ENCODE data around the gene HACL1.
A peak's percentile ranks its signal among the peaks of the same experiment; 100 is the strongest.

The HACL1 gene

DNA sequence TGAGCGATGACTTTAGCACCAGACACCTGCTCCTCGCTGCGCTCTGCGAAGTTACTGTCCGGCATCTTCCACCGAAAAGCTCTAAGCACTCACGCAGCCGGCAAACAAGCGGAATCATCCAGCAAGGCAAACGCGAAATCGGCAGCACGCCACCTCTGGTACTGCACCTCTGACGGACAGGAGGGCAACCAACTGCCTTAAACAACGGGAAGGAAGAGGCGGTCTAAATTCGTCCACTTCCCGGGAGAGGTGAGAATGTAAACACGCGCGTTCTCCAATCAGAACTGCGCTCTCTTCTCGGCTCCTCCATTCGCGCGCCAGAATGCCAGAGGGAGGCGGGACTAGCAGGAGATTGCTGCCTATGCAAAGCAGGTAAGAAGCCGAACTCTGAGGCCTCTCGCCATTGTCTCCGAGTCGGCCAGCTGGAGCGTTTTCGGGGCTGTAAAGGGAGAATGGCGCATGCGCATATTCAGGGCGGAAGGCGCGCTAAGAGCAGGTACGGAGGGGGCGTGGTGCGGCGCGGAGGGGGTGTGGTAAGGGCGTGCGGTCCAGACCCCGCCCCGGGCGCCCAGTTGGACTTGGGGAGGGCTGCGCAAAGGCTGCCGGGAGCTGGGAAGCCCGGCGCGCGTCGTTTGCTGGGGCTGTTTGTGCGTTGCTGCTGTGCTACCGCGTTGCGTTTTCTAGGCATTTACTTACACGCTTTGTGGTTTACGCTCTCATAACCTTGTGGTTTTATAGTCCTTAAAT, at the start of gene HACL1, which contains the start of gene BTD:
HACL1 (minus strand) TSS at position 171 of the 747 bp plus-strand sequence; CDS start at position 65, 106 bp downstream.
BTD (plus strand) TSS at position 347 of the 747 bp plus-strand sequence. CDS start 33,695 bp downstream, outside the sequence.
- Mint-ChIP-seq H3K4me1 (peaks cover 49% of the 10 kb centered on the region), H3K36me3 (peaks cover 59% of the 10 kb centered on the region), H3K27ac (peak within 1 kb of the TSS; percentile 98), H3K9me3 (no peaks in the 10 kb centered on the region), H3K4me3 (peak within 1 kb of the TSS; percentile 99)
- ATAC-seq = peak; percentile 92
- peak; percentile 94 to 99 for DNase-seq (ENCODE audit: low spot score in 2 of 2)

DNA sequence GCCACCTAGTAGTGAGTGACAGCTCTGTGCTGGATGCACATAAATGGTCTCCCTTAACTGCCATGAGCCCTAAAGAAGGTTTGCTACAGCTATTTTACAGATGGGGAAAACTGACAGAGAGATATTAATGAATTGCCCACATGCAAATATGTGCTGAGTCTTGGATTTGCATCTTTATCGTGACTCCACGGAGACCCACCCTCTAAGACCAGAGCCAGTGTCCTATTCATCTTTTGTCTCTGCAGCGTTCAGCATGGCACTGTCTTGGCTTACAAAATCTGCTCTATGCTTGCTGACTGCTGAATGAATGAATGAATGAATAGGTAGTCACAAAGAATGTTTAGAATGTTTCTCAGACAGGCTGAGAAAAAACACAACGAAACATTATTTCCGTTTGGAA, 48.5 kb upstream of the HACL1 start:
- no peak overlapping the region for H3K27ac Mint-ChIP-seq
- H3K9me3 Mint-ChIP-seq = no peaks in the 10 kb centered on the region
- peaks cover 11% of the 10 kb centered on the region for H3K36me3 Mint-ChIP-seq
- ATAC-seq (no peak), DNase-seq (ENCODE audit: low spot score in 2 of 2) (no peak)
- peaks cover 61% of the 10 kb centered on the region for H3K4me1 Mint-ChIP-seq
- H3K4me3 Mint-ChIP-seq = no peak overlapping the region

DNA sequence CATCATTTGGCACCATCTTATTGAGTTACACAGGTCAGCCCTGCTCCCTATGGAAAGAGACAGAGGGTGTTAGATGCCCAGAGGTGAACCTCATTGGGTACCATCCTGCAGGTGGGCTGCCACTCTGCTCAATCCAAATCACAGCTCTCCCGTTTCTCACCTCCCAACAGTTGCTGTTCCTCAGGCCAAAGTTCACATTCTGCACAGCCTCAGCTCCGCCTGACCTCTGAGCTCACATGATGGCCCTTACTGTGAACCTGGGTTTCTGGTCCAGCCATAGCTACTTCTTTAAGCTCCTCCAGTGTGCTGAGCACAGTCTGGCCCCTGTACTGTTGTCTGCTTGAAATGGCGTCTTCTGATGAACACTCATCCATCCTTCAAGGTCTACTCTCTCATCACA, 48.0 kb upstream of the HACL1 start:
- no peak overlapping the region for H3K4me3 Mint-ChIP-seq
- H3K9me3 Mint-ChIP-seq = no peaks in the 10 kb centered on the region
- H3K27ac Mint-ChIP-seq = no peak overlapping the region
- ATAC-seq (no peak), DNase-seq (ENCODE audit: low spot score in 2 of 2) (no peak)
- peaks cover 61% of the 10 kb centered on the region for H3K4me1 Mint-ChIP-seq
- peaks cover 11% of the 10 kb centered on the region for H3K36me3 Mint-ChIP-seq

DNA sequence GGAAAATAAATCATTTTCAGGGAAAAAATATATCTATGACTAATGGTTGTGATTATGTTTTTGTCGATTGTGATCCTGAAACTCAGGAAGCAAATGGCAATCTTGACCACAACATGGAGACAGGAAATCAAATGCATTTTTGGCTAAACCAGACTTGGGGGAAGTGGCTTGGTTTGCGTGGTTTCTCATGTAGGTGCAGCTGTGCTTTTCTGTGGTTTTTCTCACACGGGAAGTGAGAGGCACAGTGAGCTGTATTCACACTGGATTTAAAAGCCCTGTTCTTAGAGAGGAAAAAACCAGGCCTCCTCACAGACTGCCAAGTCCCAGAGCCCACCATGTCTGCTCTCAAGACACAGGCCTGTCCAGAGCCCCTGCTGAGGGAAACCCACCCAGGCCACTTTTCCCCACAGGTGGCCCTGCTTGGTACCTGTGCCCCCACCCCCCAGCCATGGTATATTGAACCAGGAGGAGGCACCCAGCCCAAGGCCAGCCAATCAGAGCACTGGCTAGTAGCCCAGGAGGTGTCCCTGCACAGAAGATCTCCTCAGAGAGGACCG, 46.3 kb upstream of the HACL1 start:
- peak overlapping the region; percentile 63 for H3K4me3 Mint-ChIP-seq
- peaks cover 61% of the 10 kb centered on the region for H3K4me1 Mint-ChIP-seq
- DNase-seq (ENCODE audit: low spot score in 2 of 2) (peak in 1 of 2 donors; percentile 80), ATAC-seq (peak; percentile 88)
- peak overlapping the region; percentile 85 for H3K27ac Mint-ChIP-seq
- no peaks in the 10 kb centered on the region for H3K9me3 Mint-ChIP-seq
- H3K36me3 Mint-ChIP-seq = peaks cover 19% of the 10 kb centered on the region

DNA sequence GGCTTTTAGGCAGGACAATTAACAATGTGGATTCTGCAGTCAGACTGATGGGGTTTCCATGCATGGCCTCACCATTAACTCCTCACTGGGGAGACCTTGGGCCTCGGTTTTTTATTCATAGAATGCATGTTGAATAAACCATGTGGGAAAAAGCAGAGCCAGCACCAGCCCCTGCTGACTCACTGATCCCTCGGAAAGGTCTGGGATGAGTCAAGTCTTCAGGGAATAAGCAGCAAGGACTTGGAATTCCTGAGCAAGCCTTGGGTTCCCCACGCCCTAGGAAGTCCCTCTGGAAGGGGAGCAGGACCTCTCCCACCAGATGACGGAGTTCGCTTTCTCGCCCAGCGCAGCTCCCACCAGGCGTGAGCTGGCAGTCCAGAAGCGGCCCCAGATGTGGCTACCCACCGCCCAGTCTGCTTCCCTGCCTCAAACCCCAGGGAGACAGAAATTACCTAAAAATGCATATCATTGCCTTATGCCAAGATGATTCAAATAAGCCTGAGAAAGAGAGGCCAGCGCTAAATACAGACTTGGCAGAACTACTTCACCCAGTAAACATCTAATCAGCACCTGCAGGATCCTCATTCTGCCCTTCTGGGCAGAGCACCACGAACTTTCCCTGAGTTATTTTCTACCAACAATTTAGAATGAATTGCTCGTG, 45.6 kb upstream of the HACL1 start:
- H3K27ac Mint-ChIP-seq = peak overlapping the region; percentile 85
- no peaks in the 10 kb centered on the region for H3K9me3 Mint-ChIP-seq
- ATAC-seq (peak; percentile 68), DNase-seq (ENCODE audit: low spot score in 2 of 2) (no peak)
- peak overlapping the region; percentile 63 for H3K4me3 Mint-ChIP-seq
- H3K4me1 Mint-ChIP-seq = peaks cover 61% of the 10 kb centered on the region
- peaks cover 19% of the 10 kb centered on the region for H3K36me3 Mint-ChIP-seq

DNA sequence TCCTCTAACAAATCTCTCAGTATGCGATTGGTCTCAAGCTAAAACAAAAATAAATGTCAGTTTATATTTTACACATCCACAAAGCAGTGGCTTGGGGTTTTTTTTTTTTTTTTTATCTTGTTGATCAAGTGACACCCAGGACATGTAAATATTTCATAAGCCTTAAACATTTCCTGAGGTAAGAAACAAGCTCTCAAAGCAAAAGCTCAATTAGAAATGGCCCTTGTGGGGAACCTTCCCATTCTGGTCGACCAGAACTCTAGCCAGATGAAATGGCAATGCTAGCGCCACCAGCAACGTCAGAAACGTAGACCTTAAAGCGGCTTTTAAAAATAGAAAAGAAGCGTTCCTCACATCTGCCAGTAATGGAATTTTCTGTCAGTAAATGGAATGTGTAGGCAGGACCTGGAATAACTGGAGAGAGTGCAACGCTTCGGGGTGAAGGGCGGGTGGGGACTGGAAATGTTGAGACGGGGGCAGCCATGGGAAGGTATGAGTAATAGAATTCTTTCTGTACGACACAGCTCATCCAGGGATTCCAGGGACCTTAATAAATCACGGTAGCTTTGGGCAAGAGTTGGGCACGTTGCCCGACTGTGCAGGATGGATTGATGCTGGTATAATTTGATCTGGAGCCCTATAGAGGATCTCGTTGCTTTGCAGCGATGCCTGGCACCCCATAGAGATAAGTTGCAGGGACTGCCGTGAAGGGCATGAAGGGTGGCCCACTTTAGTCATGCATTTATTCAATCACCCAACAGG, 44.6 kb upstream of the HACL1 start:
- no peak overlapping the region for H3K4me3 Mint-ChIP-seq
- H3K27ac Mint-ChIP-seq = no peak overlapping the region
- H3K36me3 Mint-ChIP-seq = peaks cover 19% of the 10 kb centered on the region
- H3K4me1 Mint-ChIP-seq = peaks cover 54% of the 10 kb centered on the region
- no peaks in the 10 kb centered on the region for H3K9me3 Mint-ChIP-seq
- DNase-seq (ENCODE audit: low spot score in 2 of 2) (no peak), ATAC-seq (no peak)

DNA sequence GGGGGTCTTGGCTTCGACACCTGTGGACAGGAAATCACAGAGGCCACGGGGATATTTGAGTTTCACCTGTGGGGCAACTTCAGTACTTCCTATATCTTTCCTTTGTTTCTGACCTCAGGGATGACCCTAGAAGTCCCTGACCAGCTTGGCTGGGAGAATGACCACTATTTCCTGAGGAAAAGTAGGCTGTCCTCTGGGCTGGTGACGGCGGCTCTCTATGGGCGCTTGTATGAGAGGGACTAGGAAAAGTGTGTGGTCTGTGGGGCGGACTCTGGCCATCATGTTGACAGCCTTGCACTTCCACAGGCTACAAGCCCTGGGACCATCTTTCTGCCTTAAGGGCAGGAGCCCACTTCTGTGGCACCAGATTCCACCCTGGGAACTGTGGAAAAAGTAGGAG, 43.9 kb upstream of the HACL1 start:
- no peak for DNase-seq (ENCODE audit: low spot score in 2 of 2)
- peaks cover 49% of the 10 kb centered on the region for H3K4me1 Mint-ChIP-seq
- peaks cover 19% of the 10 kb centered on the region for H3K36me3 Mint-ChIP-seq
- ATAC-seq = no peak
- no peak overlapping the region for H3K27ac Mint-ChIP-seq
- H3K9me3 Mint-ChIP-seq = no peaks in the 10 kb centered on the region
- H3K4me3 Mint-ChIP-seq = no peak overlapping the region

DNA sequence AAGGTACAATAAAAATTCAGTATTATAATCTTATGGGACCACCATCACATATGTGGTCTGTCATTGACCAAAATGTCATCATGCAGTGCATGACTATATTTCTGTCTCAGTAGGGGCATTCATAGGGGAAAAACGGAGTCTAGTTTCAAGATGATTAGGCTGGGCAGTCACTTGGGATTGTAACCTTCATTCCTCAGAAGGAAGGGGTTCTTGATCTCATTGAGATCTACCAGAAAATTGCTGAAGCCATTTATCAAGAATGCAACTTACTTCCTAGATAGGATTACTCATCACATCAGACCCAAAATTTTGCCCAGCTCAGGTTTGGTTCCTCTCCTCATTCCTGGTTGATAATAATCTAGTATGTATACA, 37.5 kb upstream of the HACL1 start:
- DNase-seq (ENCODE audit: low spot score in 2 of 2) (no peak), ATAC-seq (peak; percentile 50)
- Mint-ChIP-seq H3K36me3 (peaks cover 16% of the 10 kb centered on the region), H3K4me3 (peak overlapping the region; percentile 80), H3K4me1 (peaks cover 50% of the 10 kb centered on the region), H3K27ac (no peak overlapping the region), H3K9me3 (no peaks in the 10 kb centered on the region)

DNA sequence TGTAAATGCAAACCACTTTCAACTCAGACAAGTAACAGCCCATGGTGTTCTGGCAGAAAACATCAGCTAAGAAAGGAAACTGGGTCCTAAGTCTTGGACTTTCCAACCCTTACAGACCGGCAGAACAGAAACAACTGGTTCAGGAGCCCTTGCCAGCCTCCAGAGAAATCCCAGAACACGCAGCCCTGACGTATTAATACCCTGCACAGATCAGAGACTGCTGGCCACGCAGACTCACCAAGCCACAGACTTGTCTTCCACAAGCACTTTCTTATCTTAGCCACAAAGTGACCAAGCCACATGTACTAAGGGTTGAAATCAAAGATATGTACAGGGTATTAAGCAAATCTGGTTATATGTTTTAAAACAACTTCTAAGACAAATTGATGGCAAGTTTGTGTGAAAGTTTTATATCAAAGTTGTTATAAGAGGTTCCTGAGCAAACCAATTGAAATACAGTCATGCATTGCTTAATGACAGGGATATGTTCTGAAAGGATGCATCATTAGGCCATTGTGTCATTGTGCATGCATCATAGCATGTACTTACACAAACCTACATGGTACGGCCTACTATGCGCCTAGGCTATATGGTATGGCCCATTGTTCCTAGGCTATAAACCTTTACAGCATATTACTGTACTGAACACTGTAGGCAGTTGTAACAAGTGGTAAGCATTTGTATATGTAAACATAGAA, 37.0 kb upstream of the HACL1 start:
- peak overlapping the region; percentile 99 for H3K27ac Mint-ChIP-seq
- no peaks in the 10 kb centered on the region for H3K9me3 Mint-ChIP-seq
- ATAC-seq = peak; percentile 48
- peaks cover 55% of the 10 kb centered on the region for H3K4me1 Mint-ChIP-seq
- H3K36me3 Mint-ChIP-seq = peaks cover 11% of the 10 kb centered on the region
- DNase-seq (ENCODE audit: low spot score in 2 of 2) = no peak
- H3K4me3 Mint-ChIP-seq = peak overlapping the region; percentile 80

DNA sequence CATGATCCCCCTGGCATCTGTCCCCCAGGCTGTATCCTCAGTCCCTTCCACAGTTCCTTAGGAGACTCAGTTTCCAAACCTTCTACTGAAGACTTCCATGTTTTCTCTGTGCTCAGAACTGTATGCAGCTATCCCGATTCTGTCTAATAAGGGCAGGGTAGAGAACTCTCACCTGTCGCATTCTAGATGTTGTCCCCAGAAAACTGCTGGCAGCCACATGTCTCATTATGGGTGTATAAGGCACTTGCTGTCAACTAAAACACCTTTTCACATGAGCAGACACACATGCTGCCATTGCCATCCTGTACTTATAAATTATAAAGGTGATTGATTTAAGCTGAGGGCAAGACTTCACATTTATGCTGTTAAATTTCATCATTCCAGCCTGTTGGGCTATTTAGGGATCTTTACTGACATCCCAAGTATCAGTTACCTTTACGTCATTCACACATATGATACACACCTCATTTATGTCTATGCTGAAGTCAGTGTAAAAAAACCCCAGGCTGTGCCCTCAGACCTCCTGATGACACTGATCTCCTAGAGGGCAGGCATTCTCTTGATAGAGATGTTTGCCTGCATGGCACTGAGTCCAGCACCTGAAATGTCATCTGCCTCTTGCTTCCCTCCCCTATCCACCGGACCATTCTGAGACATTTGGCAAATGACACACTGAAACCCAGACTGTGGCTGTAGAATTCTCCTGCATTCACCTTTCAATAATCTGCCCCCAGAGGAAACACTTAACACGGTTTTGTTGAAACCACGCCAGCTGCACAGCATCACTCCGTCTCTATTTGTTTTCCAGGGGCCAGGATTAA, 36.0 kb upstream of the HACL1 start:
- Mint-ChIP-seq H3K4me3 (peak overlapping the region; percentile 80), H3K9me3 (no peaks in the 10 kb centered on the region), H3K36me3 (peaks cover 8% of the 10 kb centered on the region), H3K27ac (peak overlapping the region; percentile 99), H3K4me1 (peaks cover 57% of the 10 kb centered on the region)
- DNase-seq (ENCODE audit: low spot score in 2 of 2) (no peak), ATAC-seq (peak; percentile 57)

DNA sequence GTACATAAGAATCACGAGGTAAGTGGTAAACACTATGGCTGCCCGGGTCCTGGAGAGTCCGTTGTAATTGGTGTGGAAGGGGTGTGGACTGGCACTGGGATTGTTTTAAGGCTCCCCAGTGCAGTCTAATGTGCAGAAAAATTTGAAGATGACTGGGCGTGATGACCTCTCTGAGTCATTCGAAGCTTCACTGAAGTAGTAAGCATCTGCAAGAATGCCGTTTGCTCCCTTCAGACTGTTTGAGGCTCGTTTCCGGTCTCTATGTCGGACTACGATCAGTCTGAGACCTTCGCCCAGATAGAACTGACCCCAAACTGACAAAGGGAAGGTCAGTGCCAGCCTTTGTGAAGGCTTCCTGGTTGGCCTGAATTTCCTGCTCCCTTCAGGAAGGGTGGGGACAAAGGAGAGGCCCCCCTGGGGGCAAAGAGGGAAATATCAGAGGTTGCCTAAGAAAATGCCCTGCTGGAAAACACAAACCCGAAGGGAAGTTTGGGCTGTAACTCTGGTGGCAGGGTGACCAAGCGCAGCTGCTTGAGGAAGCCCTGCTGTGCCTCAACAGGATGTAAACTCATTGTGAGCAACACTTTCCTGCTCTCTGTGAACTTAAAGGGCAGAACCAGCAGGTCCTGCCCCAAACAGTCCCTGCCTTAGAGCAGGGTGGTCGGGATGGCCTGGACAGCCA, 34.8 kb upstream of the HACL1 start:
- Mint-ChIP-seq H3K4me3 (peak overlapping the region; percentile 80), H3K27ac (peak overlapping the region; percentile 99)

DNA sequence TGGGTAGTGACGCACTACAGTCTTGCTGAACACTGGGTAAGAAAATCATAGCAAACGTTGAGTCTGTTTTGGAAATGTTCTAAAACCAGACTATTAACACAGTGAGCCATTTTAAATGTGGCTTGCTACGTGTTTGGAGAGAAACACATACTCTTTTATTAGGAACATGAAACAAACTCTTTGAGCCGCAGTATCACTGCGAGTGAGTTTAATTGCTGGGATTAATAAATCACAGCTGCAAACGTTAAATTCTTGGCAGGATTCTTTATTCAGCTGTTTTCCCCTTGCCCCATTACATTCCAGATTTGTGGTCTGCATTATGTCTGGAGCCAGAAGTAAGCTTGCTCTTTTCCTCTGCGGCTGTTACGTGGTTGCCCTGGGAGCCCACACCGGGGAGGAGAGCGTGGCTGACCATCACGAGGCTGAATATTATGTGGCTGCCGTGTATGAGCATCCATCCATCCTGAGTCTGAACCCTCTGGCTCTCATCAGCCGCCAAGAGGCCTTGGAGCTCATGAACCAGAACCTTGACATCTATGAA, 33.8 kb upstream of the HACL1 start:
- peaks cover 8% of the 10 kb centered on the region for H3K36me3 Mint-ChIP-seq
- H3K4me1 Mint-ChIP-seq = peaks cover 75% of the 10 kb centered on the region
- H3K9me3 Mint-ChIP-seq = no peaks in the 10 kb centered on the region
- peak overlapping the region; percentile 80 for H3K4me3 Mint-ChIP-seq
- ATAC-seq (no peak), DNase-seq (ENCODE audit: low spot score in 2 of 2) (no peak)
- no peak overlapping the region for H3K27ac Mint-ChIP-seq

More for the DNA sequence above, 34.8 kb upstream of the HACL1 start:
- peak; percentile 89 for ATAC-seq
- peak; percentile 38 to 77 for DNase-seq (ENCODE audit: low spot score in 2 of 2)
- Mint-ChIP-seq H3K4me1 (peaks cover 68% of the 10 kb centered on the region), H3K36me3 (peaks cover 8% of the 10 kb centered on the region), H3K9me3 (no peaks in the 10 kb centered on the region)

DNA sequence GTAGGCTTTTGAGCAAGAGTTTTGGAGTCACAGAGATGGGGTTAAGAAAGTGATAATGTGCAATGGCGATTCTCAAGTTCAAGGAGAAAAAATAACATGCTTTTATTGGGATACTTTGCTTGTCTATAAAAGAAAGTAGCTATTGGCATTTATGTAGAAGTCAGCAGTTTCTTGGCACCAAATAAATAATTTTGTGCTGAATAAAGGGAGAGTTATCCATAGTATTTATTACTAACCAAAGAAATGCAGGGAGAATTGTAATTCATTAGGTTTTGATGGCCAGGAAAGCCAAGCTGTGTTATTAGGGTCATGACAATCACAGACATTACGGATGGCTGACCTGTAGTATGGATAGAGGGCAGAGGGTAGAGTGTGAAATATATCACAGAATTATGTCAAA, 33.3 kb upstream of the HACL1 start:
- no peak overlapping the region for H3K4me3 Mint-ChIP-seq
- H3K36me3 Mint-ChIP-seq = peaks cover 8% of the 10 kb centered on the region
- DNase-seq (ENCODE audit: low spot score in 2 of 2) (no peak), ATAC-seq (no peak)
- H3K4me1 Mint-ChIP-seq = peaks cover 80% of the 10 kb centered on the region
- H3K27ac Mint-ChIP-seq = no peak overlapping the region
- H3K9me3 Mint-ChIP-seq = no peaks in the 10 kb centered on the region

All from stimulated activated effector memory CD8-positive, alpha-beta T cell treated with anti-CD3 and anti-CD28 coated beads, Interleukin-12 subunit alpha, Interleukin-12 subunit beta, amount 100 ng/mL, for 72 hours (primary cell).